Stimulated activated CD8-positive, alpha-beta memory T cell treated with anti-CD3 and anti-CD28 coated beads, Interleukin-15, amount 100 ng/mL, for 24 hours (primary cell): ENCODE measurements around the gene CHRNE.

Source experiments
- DNase-seq: peaks from one replicate; pipeline ENCODE4 v3.0.0-alpha.2; 2020; ENCODE audit warnings: low read depth

The CHRNE gene

DNA sequence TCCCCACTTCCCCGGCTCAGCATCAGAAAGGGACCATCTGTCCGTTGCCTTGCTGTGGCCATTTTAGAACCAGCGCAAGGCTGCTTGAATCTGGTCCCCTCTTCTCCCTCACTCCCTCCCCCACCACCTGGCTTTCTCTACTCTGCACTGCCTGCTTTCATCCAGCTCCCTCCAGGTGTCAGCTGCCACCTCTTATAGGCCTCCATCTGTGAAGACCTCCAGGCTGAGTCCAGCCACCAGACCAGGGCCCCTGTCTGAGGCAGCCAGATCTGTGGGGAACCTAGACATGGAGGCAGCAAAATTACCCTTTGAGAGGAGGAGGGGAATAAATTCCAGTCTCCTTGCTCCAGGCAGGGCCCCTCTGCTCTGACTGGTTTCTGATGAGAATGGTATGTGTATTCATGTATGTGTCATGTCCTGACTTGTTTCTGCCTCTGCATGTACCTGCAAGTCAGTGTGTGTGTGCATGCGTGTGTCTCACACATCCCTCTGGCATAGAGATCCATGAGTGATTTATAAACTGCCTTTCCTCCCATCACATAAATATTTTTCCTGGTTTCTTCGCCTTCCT is 48.7 kb downstream of the CHRNE start:
- DNase-seq = no peak

DNA sequence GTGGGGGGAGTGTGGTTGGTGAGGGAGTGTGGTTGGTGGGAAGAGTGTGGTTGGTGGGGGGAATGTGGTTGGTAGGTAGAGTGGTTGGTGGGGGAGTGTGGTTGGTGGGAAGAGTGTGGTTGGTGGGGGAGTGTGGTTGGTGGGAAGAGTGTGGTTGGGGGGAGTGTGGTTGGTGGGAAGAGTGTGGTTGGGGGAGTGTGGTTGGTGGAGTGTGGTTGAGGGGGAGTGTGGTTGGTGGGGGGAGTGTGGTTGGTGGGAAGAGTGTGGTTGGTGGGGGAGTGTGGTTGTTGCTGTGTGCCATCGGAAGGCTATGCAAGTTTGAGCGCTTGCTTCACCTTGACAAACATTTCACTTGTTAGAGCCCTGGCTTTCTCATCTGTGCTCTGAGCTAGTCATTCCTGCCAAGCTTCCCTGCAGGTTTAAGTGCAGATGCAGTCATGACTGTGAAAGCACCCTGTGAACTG is 49.7 kb downstream of the CHRNE start:
- no peak for DNase-seq

DNA sequence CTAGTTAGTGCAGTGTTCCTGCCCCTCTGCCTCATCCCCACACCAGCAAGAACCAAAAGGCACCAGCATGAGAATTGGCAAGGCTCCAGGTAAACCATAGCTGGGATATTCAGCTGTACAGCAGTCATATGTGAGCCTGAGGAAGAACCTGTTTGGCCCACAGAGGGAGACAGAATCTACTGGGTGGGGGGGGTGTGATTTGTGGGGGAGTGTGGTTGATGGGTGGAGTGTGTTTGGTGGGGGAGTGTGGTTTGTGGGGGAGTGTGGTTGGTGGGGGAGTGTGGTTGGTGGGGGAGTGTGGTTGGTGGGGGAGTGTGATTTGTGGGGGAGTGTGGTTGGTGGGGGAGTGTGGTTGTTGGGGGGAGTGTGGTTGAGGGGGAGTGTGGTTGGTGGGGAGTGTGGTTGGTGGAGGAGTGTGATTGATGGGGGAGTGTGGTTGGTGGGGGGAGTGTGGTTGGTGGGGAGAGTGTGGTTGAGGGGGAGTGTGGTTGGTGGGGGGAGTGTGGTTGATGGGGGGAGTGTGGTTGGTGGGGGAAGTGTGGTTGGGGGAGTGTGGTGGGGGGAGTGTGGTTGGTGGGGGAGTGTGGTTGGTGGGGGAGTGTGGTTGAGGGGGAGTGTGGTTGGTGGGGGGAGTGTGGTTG is 50.2 kb downstream of the CHRNE start:
- DNase-seq = no peak

DNA sequence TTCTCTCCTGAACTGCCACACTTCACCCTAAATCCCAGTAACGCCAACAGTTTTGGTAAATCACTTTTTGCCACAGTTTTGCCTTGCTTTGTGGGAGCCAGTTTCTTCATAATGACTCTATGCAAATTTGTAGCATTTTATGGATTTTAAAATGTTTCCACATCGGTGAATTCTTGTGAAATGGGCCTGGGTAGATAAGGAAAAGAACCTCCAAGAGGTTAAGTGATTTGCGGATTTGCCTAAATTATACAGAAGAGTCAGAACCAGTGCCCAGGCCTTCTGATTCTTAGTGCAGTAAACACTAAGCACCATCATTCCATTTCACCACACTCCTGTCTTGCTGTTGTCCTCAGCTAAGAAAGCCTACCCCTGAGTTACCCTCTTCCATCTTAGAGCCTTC is 51.8 kb downstream of the CHRNE start:
- no peak for DNase-seq

DNA sequence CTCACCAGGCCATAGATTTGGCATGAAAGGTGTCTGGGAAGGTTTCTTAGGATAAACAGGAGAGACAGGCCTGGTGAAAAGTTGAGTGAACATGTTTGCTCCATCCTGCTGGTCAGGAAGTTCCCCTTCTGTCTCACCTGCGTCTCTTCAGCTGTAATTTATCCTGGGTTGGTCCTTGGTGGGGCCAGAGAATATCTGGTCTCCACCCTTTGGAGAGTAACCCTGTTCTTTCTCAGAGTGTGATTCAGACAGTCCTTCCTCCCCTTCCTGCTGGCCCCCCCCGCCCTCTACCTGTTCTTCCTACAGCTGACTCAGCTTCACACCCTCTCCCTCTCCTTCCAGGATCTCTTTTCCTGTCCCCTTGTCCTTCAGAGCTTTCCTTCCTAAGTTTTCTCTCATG is 52.7 kb downstream of the CHRNE start:
- DNase-seq = no peak

DNA sequence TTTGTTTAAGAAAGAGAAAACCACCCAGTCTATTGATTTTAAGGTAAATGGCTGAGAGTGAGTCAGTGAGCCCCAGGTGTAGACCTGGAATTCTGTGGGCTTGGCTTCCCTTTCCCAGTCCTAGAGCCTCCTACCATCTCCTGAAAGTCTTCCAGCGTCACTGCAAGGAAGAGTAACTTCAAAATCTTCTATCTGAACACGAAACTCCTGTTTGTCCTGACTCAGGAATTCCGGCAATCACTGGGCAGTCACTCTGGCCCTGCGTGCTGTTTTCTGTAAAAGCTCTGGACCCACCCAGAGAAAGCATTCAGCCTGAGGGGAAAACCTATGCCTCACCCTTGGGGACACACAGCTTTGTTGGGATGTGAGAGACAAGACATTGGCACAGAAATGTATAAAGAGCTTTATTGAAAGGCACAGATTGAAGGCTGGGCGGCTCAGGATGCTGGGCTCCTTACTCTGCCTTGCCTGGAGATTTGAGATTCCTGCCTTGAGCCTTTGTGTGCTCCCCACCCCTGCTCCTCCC is 53.8 kb downstream of the CHRNE start:
- no peak for DNase-seq
